ENCODE measurements around the gene PRKG1.

- TF ChIP-seq CTCF (conservative IDR thresholded peaks at IDR 0.05; ENCODE audit: low read depth in 2 of 2) (no peak), EZH2 (IDR thresholded peaks at IDR 0.05; ENCODE audit: low read depth, unreplicated experiment) (no peak), NANOG (IDR thresholded peaks at IDR 0.05; ENCODE audit: borderline replicate concordance) (no peak), POLR2AphosphoS5 (IDR thresholded peaks at IDR 0.05; ENCODE audit: low read depth) (no peak), JUNB (IDR thresholded peaks at IDR 0.05; ENCODE audit: unreplicated experiment) (no peak)
Measured at GRCh38 chr10:52191049-52191448, 1116.8 kb downstream of the PRKG1 start.

Data from GM23338 (cell line).